Omental fat pad (tissue), 4 donors: Measurements from ENCODE around the gene CATSPER1. TPM values are rescaled to one million over a fixed set of nuclear protein-coding genes. Genes with fewer than 3 reads are reported as not detected.

Experiments used
- ATAC-seq: fragments of 150-250 bp; one replicate; pipeline ENCODE4 v1.9.1; 2016; ENCODE audit warnings: mild to moderate bottlenecking, moderate library complexity; ENCODE audit not compliant: low FRiP score
- DNase-seq: peaks from one replicate; pipeline ENCODE4 v3.0.0-alpha.2; 2019; ENCODE audit warnings: low spot score
- CTCF ChIP-seq, 3 donors: fragments of 450-650 bp; IDR thresholded peaks; one replicate each; pipeline ENCODE4 v1.5.1; 2016 to 2017; ENCODE audit warnings: antibody characterized with exemption in 3 of 3, mild to moderate bottlenecking in 3 of 3, moderate library complexity in 2 of 3
- total RNA-seq, 4 donors: library from RNA; depleted of rRNA; stranded (reverse); fragments of >200 nt; gene quantifications; one replicate each; pipeline ENCODE4 v1.1.0, GENCODE V29; 2016

The CATSPER1 gene
- total RNA-seq, 4 donors from 2014 or later, result 0.24 to 0.69 TPM; not detected in 2

GRCh38 chr11:66007201-66007634 is 19.1 kb downstream of the CATSPER1 start:
- TF ChIP-seq CTCF (IDR thresholded peaks at IDR 0.05), result no peak
- DNase-seq, result no peak
- ATAC-seq, result no peak

- no peak for ATAC-seq
- no peak for TF ChIP-seq CTCF (IDR thresholded peaks at IDR 0.05)
- no peak for DNase-seq
These were observed 19.4 kb downstream of the CATSPER1 start for GRCh38 chr11:66006891-66007176.

GRCh38 chr11:66006134-66006890 is 20.0 kb downstream of the CATSPER1 start:
- ATAC-seq (no peak), DNase-seq (no peak)
- no peak for TF ChIP-seq CTCF (IDR thresholded peaks at IDR 0.05)

- no peak for ATAC-seq
- TF ChIP-seq CTCF (IDR thresholded peaks at IDR 0.05), result no peak
- DNase-seq, result no peak
These were observed 22.1 kb downstream of the CATSPER1 start for GRCh38 chr11:66004186-66004585.

- DNase-seq, result no peak
- no peak for TF ChIP-seq CTCF (IDR thresholded peaks at IDR 0.05)
- no peak for ATAC-seq
These were observed 23.0 kb downstream of the CATSPER1 start for GRCh38 chr11:66003291-66003690.

GRCh38 chr11:66002648-66003225 is 23.5 kb downstream of the CATSPER1 start:
- no peak for TF ChIP-seq CTCF (IDR thresholded peaks at IDR 0.05)
- no peak for DNase-seq
- ATAC-seq, result peak; percentile 83
